K562 treated with DMSO at 1 percent for 12 hours (cell line): Measurements from ENCODE around the gene MGAT2. TPM values are rescaled to one million over a fixed set of nuclear protein-coding genes. Genes with fewer than 3 reads are reported as not detected.

Experiments used
- total RNA-seq: library from RNA; unstranded; fragments of 300-600 nt; gene quantifications from 2 replicates; pipeline ENCODE4 v1.2.3, GENCODE V29; 2022; ENCODE audit not compliant: insufficient read depth

MGAT2 gene
- total RNA-seq = 22.6 and 36.1 TPM in 2 replicates

DNA sequence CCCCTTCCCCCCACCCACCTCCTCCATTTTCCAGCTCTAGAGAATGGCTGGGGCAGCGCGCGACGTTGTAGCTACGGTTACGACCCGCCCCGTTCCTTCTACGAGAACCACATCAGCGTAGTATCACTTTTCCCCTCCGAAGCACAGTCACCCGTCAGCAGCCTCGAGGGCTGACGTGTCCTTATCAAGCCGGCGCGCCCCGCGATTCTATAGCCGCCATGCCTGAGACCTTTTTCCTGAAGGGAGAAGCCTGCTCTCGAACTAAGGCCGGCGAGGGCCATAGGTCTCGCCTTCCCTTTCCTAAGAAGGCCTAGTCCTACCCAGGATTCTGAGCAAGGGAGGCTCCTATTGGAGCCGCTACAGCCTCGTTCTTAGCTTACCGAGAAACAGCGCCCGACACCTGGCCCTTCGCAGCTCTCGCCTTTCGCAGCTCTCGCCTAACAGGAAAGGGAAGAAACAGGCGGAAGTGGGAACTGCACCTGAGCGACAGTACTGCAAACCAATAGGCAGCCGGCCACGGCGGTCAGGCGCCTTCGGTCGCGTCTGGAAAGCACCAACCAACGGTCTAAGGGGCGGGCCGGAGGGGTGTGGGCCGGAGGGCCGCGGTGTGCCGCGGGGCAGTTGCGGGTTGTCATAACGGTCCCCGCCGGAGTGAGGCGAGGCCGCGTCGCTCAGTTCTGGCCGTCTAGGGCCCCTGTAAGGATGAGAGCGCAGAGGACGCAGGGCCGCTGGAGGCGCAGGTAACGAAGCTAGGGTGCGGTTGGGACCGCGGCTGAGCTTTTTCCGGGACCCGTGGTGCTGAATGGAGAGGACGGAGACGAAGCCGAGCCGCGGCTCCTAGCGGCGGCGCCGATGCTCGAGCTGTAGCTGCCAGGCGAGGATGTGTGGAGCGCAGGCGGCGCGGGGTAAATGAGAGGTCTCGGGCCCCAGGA, at the start of gene MGAT2, which contains the start of gene RPL36AL:
Gene MGAT2 (plus strand): TSS at position 618 of the 932 bp plus-strand sequence. CDS start 470 bp downstream, outside the sequence.
Gene RPL36AL (minus strand): TSS at position 445 of the 932 bp plus-strand sequence. CDS start 1,522 bp downstream, outside the sequence.

DNA sequence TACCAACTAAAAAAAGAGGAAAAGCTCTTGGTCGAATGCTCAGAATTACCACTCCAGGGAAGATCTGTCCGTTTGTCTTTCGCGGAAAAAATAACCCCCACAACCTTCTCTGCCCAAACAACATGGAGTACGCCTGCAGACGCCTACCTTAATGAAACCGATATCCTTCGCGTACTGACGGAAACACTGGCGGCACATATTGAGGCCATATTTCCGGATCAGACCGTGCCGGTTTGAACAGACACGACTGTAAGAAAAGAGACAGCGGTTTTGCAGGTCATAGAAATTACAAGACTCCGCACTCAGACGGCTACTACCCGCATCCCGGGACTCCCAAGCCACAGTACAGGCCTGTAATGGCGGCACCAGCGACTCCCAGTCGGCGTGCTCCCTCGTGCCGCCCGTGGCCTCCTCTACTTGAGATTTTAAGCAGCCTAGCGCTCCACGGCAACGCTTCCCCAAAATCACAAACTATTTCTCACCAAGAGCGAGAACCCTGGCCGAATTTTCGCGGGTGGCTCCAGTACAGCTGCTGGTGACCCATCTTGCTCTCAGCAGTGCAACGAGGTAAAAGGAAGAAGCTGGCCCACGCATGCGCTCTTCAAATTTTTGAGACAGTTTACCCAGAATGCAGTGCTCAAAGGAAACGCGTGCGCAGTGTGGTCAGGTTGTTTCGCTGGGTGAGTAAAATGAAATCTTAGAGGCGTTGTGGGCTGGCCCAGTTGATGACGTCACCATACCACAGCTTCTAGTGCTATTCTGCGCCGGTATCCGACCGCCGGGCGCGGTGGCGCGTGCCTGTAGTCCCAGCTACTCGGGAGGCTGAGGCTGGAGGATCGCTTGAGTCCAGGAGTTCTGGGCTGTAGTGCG, 34.6 kb upstream of the MGAT2 start, which contains the start of gene RPS29:
Gene RPS29 (minus strand): TSS at position 578 of the 870 bp plus-strand sequence. CDS start 34 bp downstream, at position 544.

DNA sequence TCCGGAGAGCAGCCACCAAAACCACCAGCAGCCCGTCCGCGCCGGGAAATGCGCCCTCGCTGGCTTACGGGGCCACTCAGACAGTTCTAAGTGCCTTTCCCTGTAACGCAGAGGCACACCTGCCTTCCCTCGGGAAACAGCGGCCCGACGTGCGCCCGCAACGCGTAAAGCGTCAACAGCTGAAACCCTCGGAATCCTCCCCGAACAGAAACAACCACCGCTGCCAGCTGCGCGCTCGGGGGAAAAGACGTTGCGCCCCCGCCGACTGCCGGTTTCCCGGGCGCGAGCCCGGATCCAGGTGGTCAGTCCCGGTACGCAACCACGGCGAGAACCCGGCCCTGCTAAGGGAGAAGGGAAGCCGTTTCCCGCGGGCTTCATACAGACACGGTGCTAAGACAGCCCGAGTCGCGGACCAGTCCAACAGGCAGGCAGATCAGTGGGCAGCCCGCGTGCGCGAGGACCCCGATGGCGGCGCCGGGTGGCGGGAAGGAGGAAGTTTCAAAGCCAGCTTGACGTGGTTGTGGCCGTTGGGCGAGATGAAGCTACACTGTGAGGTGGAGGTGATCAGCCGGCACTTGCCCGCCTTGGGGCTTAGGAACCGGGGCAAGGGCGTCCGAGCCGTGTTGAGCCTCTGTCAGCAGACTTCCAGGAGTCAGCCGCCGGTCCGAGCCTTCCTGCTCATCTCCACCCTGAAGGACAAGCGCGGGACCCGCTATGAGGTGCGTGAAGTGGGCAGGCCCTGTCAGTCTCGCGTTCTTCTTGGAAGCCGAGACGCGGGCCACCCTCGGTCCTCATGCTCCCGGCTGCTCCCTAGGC, 21.9 kb upstream of the MGAT2 start, which contains the start of gene LRR1:
Gene LRR1 (plus strand): TSS at position 456 of the 816 bp plus-strand sequence. CDS start 81 bp downstream, at position 537.

DNA sequence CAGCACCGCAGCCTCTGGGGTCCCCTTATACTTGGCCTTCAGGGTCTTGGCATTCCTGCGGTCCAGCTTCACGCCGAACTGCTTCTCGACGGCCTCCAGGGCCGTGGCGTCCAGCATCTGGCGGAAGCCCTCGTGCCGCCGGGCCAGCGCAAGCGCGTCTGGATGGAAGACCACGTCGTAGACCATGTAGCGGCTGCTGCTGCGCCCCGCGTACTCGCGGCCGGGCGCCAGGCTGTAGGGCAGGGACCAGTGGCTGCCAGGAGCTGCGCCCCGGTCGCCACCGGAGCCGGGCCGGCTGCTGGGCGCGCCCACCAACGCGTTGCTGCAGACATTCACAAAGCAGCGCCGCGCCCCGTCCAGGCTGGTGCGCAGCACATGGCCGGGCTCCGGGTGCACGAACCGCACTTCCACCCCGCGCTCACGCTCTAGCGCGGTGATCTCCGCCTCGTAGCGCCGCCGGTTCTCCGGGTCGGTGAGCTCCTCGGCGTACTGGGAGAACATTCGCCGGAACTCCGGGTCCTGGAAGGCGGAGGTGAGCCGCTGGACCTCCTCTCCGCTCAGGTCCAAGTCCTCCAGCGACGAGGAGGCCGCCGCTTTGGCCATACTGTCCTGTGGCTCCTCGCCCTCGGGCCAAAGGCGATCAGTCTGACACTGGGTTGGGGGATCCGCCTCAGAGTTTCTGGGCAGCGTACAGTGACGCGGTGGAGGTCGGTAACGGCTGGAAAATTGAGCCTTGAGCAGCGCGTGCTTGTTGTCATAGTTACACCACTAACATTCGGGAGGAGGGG, 14.1 kb downstream of the MGAT2 start, which contains the start of gene DNAAF2:
Gene DNAAF2 (minus strand): TSS at position 698 of the 788 bp plus-strand sequence. CDS start 95 bp downstream, at position 603.

Other genes with a start within 250 kb of the MGAT2 start
- 5,986 and 9,921 TPM in 2 replicates for gene RPS29, start 34.4 kb upstream of the MGAT2 start, total RNA-seq
- 22.0 and 26.5 TPM in 2 replicates for gene LRR1, start 21.9 kb upstream of the MGAT2 start, total RNA-seq
- 149 and 209 TPM in 2 replicates for gene RPL36AL, start 173 bp upstream of the MGAT2 start, total RNA-seq
- 5.5 and 8.6 TPM in 2 replicates for gene DNAAF2, start 14.4 kb downstream of the MGAT2 start, total RNA-seq
- 7.3 and 16.0 TPM in 2 replicates for gene POLE2, start 67.4 kb downstream of the MGAT2 start, total RNA-seq
- gene KLHDC1, start 72.3 kb downstream of the MGAT2 start, total RNA-seq = 1.1 TPM in 1 of 2 replicates, not detected in the other
- 27.5 and 50.1 TPM in 2 replicates for gene KLHDC2, start 147.4 kb downstream of the MGAT2 start, total RNA-seq
- gene NEMF, start 232.0 kb downstream of the MGAT2 start, total RNA-seq = 14.0 and 32.4 TPM in 2 replicates